ENCODE measurements around the gene C19orf12.

GRCh38 chr19:29763196-29763595 lies 48.1 kb upstream of the C19orf12 start:
- TF ChIP-seq CTCF (IDR thresholded peaks at IDR 0.05) (no peak), POLR2A (IDR thresholded peaks at IDR 0.05) (no peak)

Data from adrenal gland (tissue), 5 donors.